Left renal cortex interstitium (tissue), 4 donors: ENCODE measurements around the gene FLAD1. TPM values are rescaled to one million over a fixed set of nuclear protein-coding genes. Genes with fewer than 3 reads are reported as not detected.

Experiments used
- DNase-seq, 4 donors: peaks; one replicate each; pipeline ENCODE4 v3.0.0-alpha.2; 2013; ENCODE audit warnings: low read depth in 4 of 4, low spot score in 2 of 4, missing footprints in 1 of 4
- polyA plus RNA-seq, 4 donors: library from polyadenylated mRNA; unstranded; fragments of 120-200 nt; gene quantifications; one replicate each; pipeline ENCODE4 v1.2.1, GENCODE V29; 2013; ENCODE audit not compliant: insufficient read length in 4 of 4

The FLAD1 gene
- polyA plus RNA-seq, 4 donors = 27.4 to 38.7 (median 32.6) TPM

- DNase-seq = no peak
These were observed 29.8 kb downstream of the FLAD1 start for GRCh38 chr1:155012776-155013602.

GRCh38 chr1:155013632-155014031, 30.5 kb downstream of the FLAD1 start:
- no peak for DNase-seq

GRCh38 chr1:155014709-155015508, 31.8 kb downstream of the FLAD1 start:
- no peak for DNase-seq

GRCh38 chr1:155015527-155016230, 32.5 kb downstream of the FLAD1 start:
- no peak for DNase-seq

- DNase-seq = no peak
These were observed 33.2 kb downstream of the FLAD1 start for GRCh38 chr1:155016231-155016831.

- DNase-seq = peak in 3 of 4 donors; percentile 64 to 78 (median 71)
These were observed 34.1 kb downstream of the FLAD1 start for GRCh38 chr1:155017041-155017945.

GRCh38 chr1:155017946-155018316, 34.8 kb downstream of the FLAD1 start:
- no peak for DNase-seq

- no peak for DNase-seq
These were observed 35.6 kb downstream of the FLAD1 start for GRCh38 chr1:155018617-155019348.

- DNase-seq = no peak
These were observed 36.5 kb downstream of the FLAD1 start for GRCh38 chr1:155019377-155020245.

- DNase-seq = no peak
These were observed 39.2 kb downstream of the FLAD1 start for GRCh38 chr1:155022136-155022926.

- DNase-seq = no peak
These were observed 39.7 kb downstream of the FLAD1 start for GRCh38 chr1:155022927-155023236.

- no peak for DNase-seq
These were observed 40.5 kb downstream of the FLAD1 start for GRCh38 chr1:155023627-155024026.

GRCh38 chr1:155024315-155024714, 41.2 kb downstream of the FLAD1 start:
- no peak for DNase-seq

- DNase-seq = no peak
These were observed 43.0 kb downstream of the FLAD1 start for GRCh38 chr1:155026154-155026553.

- no peak for DNase-seq
These were observed 43.4 kb downstream of the FLAD1 start for GRCh38 chr1:155026588-155026987.

GRCh38 chr1:155029513-155030242, 46.5 kb downstream of the FLAD1 start:
- DNase-seq = no peak
